ENCODE data around the gene HS3ST2.

GRCh38 chr16:22764662-22765327 lies 49.2 kb upstream of the HS3ST2 start:
- TF ChIP-seq ETS1 (IDR thresholded peaks at IDR 0.05) (no peak), CTCF (conservative IDR thresholded peaks at IDR 0.05; ENCODE audit: low read depth in 2 of 2) (no peak), CREB1 (CRISPR knock-in tag; IDR thresholded peaks at IDR 0.05; ENCODE audit: low read depth) (no peak), EZH2 (IDR thresholded peaks at IDR 0.05; ENCODE audit: low read depth, unreplicated experiment) (no peak)

Data from GM23338 (cell line).